HG02852 (cell line): ENCODE data around the gene UBE2V1.
"Not testable (repeated sequence)": the region's sequence is repeated elsewhere in the genome, so short reads cannot be mapped to it uniquely, and the experiment has no call there.

Experiments
- ATAC-seq: cut with Tn5 transposase; IDR thresholded peaks from one replicate; pipeline ENCODE4 v1.9.1; 2021; ENCODE audit warnings: mild to moderate bottlenecking, moderate library complexity; ENCODE audit not compliant: unreplicated experiment

The UBE2V1 gene

GRCh38 chr20:50097843-50098242, 15.1 kb downstream of the UBE2V1 start:
- ATAC-seq: no peak

DNA sequence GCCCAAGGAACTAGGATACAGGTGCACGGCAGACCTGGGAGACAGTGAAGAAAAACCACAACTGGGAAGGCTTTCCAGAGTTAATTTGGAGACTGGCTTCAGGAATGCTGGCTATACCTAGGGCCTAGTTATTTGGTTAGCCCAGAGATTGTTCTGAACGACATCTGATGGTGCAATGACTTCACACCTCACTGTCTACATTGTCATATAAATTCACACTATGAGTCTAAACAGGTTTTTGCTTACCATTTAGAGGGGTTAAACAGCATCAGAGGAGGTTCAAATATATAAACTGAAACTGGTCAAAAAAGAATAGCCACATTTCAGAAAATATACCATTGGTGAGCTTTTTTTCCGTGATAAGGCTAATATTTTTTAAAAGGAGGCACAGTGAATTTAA, 16.7 kb downstream of the UBE2V1 start:
- ATAC-seq: no peak

GRCh38 chr20:50095476-50096078, 17.4 kb downstream of the UBE2V1 start:
- no peak for ATAC-seq

DNA sequence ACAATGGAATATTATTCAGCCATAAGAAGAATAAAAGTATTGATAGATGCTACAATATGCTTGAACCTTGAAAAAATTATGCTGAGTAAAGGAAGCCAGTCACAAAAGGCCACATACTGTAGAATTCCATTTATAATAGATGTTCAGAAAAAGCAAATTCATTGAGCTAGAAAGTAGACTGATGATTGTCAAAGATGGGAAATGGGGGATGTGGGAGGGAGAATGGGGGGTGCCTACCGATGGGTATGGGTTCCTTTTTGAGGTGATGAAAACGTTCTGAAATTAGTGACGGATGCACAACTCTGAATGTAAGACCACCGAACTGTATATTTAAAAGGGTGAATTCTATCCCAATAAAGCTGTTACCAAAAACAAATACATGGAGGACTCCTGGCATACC, 18.4 kb downstream of the UBE2V1 start:
- ATAC-seq: no peak

- no peak for ATAC-seq
These were observed 19.7 kb downstream of the UBE2V1 start for GRCh38 chr20:50093240-50093639.

DNA sequence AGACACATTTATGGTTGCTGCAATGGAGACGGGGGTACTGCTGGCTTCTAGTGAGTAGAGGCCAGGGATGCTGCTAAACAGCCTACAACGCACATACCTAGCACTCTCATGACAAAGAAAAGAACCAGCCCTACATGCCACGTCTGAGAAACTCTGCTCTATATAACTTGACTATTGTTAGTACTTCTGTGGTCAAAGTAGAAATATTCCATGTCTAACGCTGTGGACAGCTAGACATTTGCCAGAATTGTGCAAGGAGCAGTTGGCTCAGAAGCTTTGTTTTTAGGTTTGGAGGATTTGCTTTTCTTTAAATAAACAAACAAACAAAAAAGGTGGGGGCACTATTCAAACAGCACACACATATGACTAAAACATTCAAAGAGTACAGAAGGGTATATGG, 20.5 kb downstream of the UBE2V1 start:
- no peak for ATAC-seq

GRCh38 chr20:50089787-50090177, 23.2 kb downstream of the UBE2V1 start:
- no peak for ATAC-seq

DNA sequence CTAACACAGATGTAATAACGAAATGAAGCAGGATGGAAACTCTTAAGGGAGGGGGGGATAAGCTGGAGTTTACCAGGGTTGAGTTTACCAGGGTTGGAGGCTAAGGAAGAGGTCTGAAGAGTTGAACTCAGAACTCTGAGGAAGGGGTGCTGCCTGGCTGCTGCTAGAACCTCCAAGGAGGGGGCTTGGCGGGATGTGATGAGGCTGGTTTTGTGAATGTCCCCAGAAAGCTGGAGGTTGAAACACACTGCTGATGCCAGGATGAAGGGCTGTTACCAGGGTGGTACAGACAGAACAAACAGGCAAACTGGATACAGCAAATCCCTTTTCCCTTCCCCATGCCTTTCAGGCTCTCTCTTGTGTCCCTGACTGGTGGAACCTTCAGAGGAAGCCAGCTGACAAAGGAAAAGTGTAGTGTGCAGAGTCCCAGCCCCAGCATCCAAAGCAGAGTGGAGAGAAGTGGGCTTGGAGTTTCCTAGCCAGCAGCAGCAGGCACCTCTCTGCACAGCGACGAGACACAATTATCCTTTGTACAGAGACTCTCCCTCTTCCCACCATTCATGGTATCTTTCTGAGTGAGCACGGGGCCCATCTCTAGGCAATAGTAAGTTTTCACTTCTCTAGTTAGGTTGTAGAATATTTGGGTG, 23.7 kb downstream of the UBE2V1 start:
- no peak for ATAC-seq

- no peak for ATAC-seq
These were observed 24.9 kb downstream of the UBE2V1 start for GRCh38 chr20:50088022-50088421.

- ATAC-seq: no peak
These were observed 27.2 kb downstream of the UBE2V1 start for GRCh38 chr20:50085481-50086365.

GRCh38 chr20:50085146-50085480, 27.8 kb downstream of the UBE2V1 start:
- ATAC-seq: no peak

DNA sequence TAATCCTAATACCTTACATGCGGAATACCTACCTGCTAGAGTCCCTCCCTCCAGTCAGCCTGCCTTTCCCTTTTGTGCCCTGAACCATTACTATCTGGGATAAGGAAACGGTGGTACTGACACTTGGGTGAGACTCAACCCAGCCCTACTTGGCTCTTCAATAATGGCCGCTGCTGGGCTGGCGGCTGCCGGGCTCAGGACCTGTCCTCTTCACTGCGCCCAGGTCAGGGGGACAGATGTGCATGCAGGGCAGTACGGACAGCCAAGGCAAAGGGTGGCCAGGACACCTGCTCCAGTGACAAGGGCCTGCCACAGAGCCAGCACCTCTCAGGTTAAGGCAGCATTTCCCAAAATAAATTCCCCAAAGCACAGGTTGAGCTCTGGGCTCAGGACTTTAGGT, 29.9 kb downstream of the UBE2V1 start:
- ATAC-seq: no peak

GRCh38 chr20:50082056-50082455, 30.9 kb downstream of the UBE2V1 start:
- not testable (repeated sequence) for ATAC-seq

- no peak for ATAC-seq
These were observed 34.9 kb downstream of the UBE2V1 start for GRCh38 chr20:50077818-50078601.

DNA sequence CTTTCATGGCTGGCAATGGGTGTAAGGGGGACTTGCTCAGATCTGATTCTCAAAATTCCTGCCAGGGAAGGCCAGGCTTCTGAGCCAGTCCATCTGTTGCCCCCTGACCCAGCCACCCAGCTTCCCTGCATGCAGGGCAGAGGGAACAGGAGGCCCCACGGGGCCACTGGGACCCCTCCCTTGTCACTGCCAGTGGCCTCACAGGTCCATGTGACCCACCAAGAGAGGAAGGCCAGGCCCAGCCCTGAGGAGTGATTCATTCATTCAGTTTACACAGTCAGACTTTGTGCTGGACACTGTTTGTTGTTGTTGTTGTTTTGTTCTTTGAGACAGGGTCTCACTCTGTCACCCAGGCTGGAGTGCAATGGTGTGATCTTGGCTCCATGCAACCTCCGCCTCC, 39.5 kb downstream of the UBE2V1 start:
- ATAC-seq: no peak

DNA sequence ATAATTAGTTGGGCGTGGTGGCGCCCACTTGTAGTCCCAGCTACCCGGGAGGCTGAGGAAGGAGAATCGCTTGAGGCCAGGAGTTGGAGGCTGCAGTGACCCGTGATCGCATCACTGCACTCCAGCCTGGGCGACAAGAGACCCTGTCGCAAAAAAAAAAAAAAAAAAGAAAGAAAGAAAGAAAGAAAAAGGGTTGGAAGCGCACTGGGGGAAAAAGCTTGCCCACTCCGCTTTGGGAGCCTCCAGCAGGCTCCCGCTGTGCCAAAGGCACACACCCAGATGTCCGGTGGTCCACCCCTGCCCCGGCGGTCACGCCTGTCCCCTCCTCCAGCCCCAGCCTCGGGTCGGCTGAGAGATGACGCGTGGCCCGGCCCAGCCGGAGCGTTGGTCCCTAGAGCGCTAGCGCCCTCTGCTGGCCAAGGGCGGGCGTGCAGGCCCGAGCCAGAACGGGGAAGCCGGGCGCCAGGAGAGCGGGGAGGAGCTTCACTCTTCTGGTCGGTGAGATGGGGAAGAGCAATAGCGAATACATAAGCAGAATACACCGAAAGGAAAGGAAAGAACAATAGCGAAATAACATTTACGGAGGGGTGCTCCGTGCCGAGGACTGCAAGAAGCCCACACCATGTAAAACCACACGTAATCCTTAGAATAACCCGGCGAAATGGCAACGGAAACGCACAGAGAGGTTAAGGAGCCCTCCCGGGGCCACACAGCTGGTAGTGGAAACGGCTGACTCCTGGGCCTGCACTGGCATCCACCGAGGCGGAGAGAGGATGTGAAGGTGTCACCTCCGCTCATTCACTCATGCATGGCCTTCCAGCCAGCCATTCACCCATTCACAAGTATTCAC, 41.7 kb downstream of the UBE2V1 start:
- peak; percentile 80 for ATAC-seq

GRCh38 chr20:50070361-50070760, 42.6 kb downstream of the UBE2V1 start:
- ATAC-seq: no peak

- ATAC-seq: no peak
These were observed 44.8 kb downstream of the UBE2V1 start for GRCh38 chr20:50068041-50068651.

DNA sequence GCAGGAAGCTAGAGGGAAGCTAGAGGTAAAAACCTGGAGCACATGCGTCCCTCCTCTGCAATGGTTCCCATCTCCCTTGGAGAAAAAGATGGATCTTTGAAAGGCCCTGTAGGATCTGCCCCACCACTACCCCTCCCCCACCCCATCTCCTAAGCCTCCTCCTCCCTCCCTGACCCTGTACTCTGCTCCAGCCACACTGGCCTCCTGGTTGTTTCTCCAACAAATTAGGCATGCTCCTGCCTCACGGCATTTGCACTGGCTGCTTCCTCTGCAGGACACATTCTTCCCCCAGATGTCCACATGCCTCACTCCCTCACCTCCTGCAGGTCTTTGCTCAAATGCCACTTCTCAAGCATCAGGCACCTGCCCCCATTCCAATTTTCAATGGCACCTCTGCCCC, 45.5 kb downstream of the UBE2V1 start:
- no peak for ATAC-seq

GRCh38 chr20:50067018-50067417, 45.9 kb downstream of the UBE2V1 start:
- ATAC-seq: no peak
